HCT116 (cell line): ENCODE measurements around the gene EP400. TPM values are rescaled to one million over a fixed set of nuclear protein-coding genes. Genes with fewer than 3 reads are reported as not detected.

Source experiments
- ATAC-seq: fragments of 200-7000 bp; cut with Tn5 transposase; 2 replicates; pipeline ENCODE4 v1.9.1; 2020; ENCODE audit warnings: mild to moderate bottlenecking, moderate library complexity
- BruUV-seq: library from RNA; stranded (reverse); fragments of 400-500 nt; replicated peaks from 2 replicates; lab custom pipeline; 2021; lab: Mats Ljungman, UMichigan
- CTCF ChIA-PET: fragments of 300-600 bp; sonication (Branson Sonifier 250); formaldehyde crosslinking; loops from one replicate; lab custom pipeline; 2021; ENCODE audit warnings: antibody characterized with exemption; lab: Charles Lee
- POLR2A ChIA-PET: fragments of 300-600, 350-600 bp; sonication (Branson Sonifier 250); formaldehyde crosslinking; loops from one replicate; lab custom pipeline; 2021; ENCODE audit warnings: antibody characterized with exemption; lab: Charles Lee
- RAD21 ChIA-PET, 2 experiments: fragments of 300-600 bp; sonication (Branson Sonifier 250); formaldehyde crosslinking; loops; one replicate each; lab custom pipeline; 2023; ENCODE audit warnings: low total read pairs in 2 of 2; ENCODE audit not compliant: uncharacterized antibody in 2 of 2, unreplicated experiment in 2 of 2, low non-redundant PET in 1 of 2; lab: Charles Lee
- DNase-seq: peaks from one replicate; pipeline ENCODE4 v3.0.0-alpha.2; 2010; ENCODE audit warnings: low read depth, low spot score
- H2AFZ ChIP-seq: fragments of 200-600 bp; shearing (Covaris generic), sonication (generic); 2 replicates; pipeline ENCODE4 v1.6.1; 2017; ENCODE audit warnings: low read depth, mixed run types, mixed read lengths, antibody characterized with exemption, low read length; ENCODE audit not compliant: poor library complexity, severe bottlenecking
- H3K27ac ChIP-seq: 2 replicates; pipeline ENCODE4 v1.5.1; 2012; ENCODE audit warnings: low read depth, low read length
- H3K27me3 ChIP-seq: fragments of 200-600 bp; sonication (generic); 2 replicates; pipeline ENCODE4 v1.6.1; 2016; ENCODE audit warnings: mixed run types, low read length, mixed read lengths; ENCODE audit not compliant: insufficient read depth
- H3K36me3 ChIP-seq, 2 experiments: fragments of 200-500 bp in 1 of 2; fragments of 200-600 bp in 1 of 2; sonication (Bioruptor generic) in 1 of 2; sonication (generic) in 1 of 2; 2 replicates each; pipeline versions ENCODE4 v1.5.1 to v1.6.1; 2014 to 2016; ENCODE audit warnings: low read length in 2 of 2, inconsistent platforms in 1 of 2, mixed read lengths in 1 of 2, mixed run types in 1 of 2; ENCODE audit not compliant: insufficient read depth in 2 of 2, control insufficient read depth in 1 of 2
- H3K4me1 ChIP-seq, 2 experiments: fragments of 200-600 bp in 1 of 2; sonication (generic) in 1 of 2; 2 replicates each; pipeline versions ENCODE4 v1.5.1 to v1.6.1; 2012 to 2017; ENCODE audit warnings: low read length in 2 of 2, inconsistent platforms in 1 of 2, mild to moderate bottlenecking in 1 of 2, mixed read lengths in 1 of 2, mixed run types in 1 of 2, moderate library complexity in 1 of 2; ENCODE audit not compliant: insufficient read depth in 2 of 2, control insufficient read depth in 1 of 2
- H3K4me2 ChIP-seq: fragments of 200-600 bp; sonication (generic); 2 replicates; pipeline ENCODE4 v1.6.1; 2017; ENCODE audit warnings: mixed run types, low read length, mixed read lengths
- H3K4me3 ChIP-seq, 2 experiments: fragments of 200-600 bp in 1 of 2; sonication (generic) in 1 of 2; replicated peaks in 1 of 2; 2 replicates each; pipeline ENCODE4 v1.5.1; 2011 to 2016; ENCODE audit warnings: low read length in 2 of 2, control low read depth in 1 of 2, low read depth in 1 of 2, mild to moderate bottlenecking in 1 of 2, mixed read lengths in 1 of 2, mixed run types in 1 of 2
- H3K79me2 ChIP-seq: fragments of 200-600 bp; sonication (generic); 2 replicates; pipeline ENCODE4 v1.6.1; 2017; ENCODE audit warnings: mild to moderate bottlenecking, mixed run types, low read length, moderate library complexity, mixed read lengths; ENCODE audit not compliant: insufficient read depth
- H3K9ac ChIP-seq: fragments of 200-600 bp; sonication (generic); 2 replicates; pipeline ENCODE4 v1.6.1; 2016; ENCODE audit warnings: low read length, mixed read lengths
- H3K9me2 ChIP-seq: fragments of 200-600 bp; sonication (generic), shearing (Covaris generic); 2 replicates; pipeline ENCODE4 v1.6.1; 2017; ENCODE audit warnings: mixed run types, mild to moderate bottlenecking, moderate library complexity; ENCODE audit not compliant: insufficient read depth
- H3K9me3 ChIP-seq, 2 experiments: fragments of 200-500 bp in 1 of 2; fragments of 200-600 bp in 1 of 2; sonication (Bioruptor generic) in 1 of 2; sonication (generic) in 1 of 2; 2 replicates each; pipeline ENCODE4 v1.6.1; 2014 to 2017; ENCODE audit warnings: low read length in 2 of 2, mixed read lengths in 2 of 2, inconsistent platforms in 1 of 2, low read depth in 1 of 2, mild to moderate bottlenecking in 1 of 2, mixed run types in 1 of 2, moderate library complexity in 1 of 2; ENCODE audit not compliant: control insufficient read depth in 1 of 2, insufficient read depth in 1 of 2
- H4K20me1 ChIP-seq: fragments of 200-600 bp; sonication (generic), shearing (Covaris generic); 2 replicates; pipeline ENCODE4 v1.6.1; 2017; ENCODE audit warnings: mixed run types, mild to moderate bottlenecking, moderate library complexity; ENCODE audit not compliant: insufficient read depth
- CTCF ChIP-seq, 3 experiments: fragments of 200-600 bp in 1 of 3; sonication (generic) in 1 of 3; IDR thresholded peaks in 2 of 3; conservative IDR thresholded peaks in 1 of 3; 2 replicates each; pipeline ENCODE4 v1.5.1; 2012 to 2017; ENCODE audit warnings: low read depth in 2 of 3, low read length in 2 of 3, antibody characterized with exemption in 1 of 3, borderline replicate concordance in 1 of 3, control low read depth in 1 of 3, mild to moderate bottlenecking in 1 of 3, mixed read lengths in 1 of 3, mixed run types in 1 of 3, moderate library complexity in 1 of 3; ENCODE audit not compliant: insufficient read depth in 1 of 3
- ELF1 ChIP-seq: IDR thresholded peaks from 2 replicates; pipeline ENCODE4 v1.6.1; 2012; ENCODE audit warnings: low read depth, borderline replicate concordance
- SRF ChIP-seq: IDR thresholded peaks from 2 replicates; pipeline ENCODE4 v1.6.1; 2012; ENCODE audit warnings: low read depth
- TCF7L2 ChIP-seq: IDR thresholded peaks from 2 replicates; pipeline ENCODE4 v1.7.0; 2011; ENCODE audit warnings: borderline replicate concordance, inconsistent platforms; ENCODE audit not compliant: insufficient read depth, insufficient read length; ENCODE audit errors: extremely low read depth
- ZBTB33 ChIP-seq: IDR thresholded peaks from 2 replicates; pipeline ENCODE4 v1.6.1; 2011; ENCODE audit warnings: mild to moderate bottlenecking, low read length, moderate library complexity; ENCODE audit not compliant: insufficient replicate concordance; ENCODE audit errors: extremely low read depth
- ZFX ChIP-seq: fragments of 450-650 bp; IDR thresholded peaks from 2 replicates; pipeline ENCODE4 v1.6.1; 2017
- ZNF274 ChIP-seq: fragments of 200-500 bp; sonication (Bioruptor generic); IDR thresholded peaks from 2 replicates; pipeline ENCODE4 v1.6.1; 2014; ENCODE audit warnings: mild to moderate bottlenecking, low read depth, low read length, inconsistent platforms
- intact Hi-C: fragments of 100-400 bp; cut with micrococcal nuclease; formaldehyde crosslinking; loops from 2 replicates; pipeline ENCODE4 v1.10.0; 2022
- total RNA-seq: library from RNA; stranded (reverse); gene quantifications from one replicate; pipeline ENCODE4 v1.2.1, GENCODE V29; 2021; ENCODE audit not compliant: unreplicated experiment

EP400 gene
- total RNA-seq, 1 experiment from 2014 or later = 54.5 TPM

GRCh38 chr12:131965073-131965472 is 15.3 kb downstream of the EP400 start:
- ATAC-seq (no peak), DNase-seq (no peak)
- H3K9me2 ChIP-seq = no peaks in the 10 kb centered on the region
- peaks cover 87% of the 10 kb centered on the region for H3K79me2 ChIP-seq
- H3K4me1 ChIP-seq = no peaks in the 10 kb centered on the region
- no peak overlapping the region for H3K4me3 ChIP-seq
- ChIA-PET CTCF (no interaction called here), RAD21 (no interaction called here), POLR2A (no interaction called here)
- H3K4me2 ChIP-seq = no peak overlapping the region
- intact Hi-C loops = no loop called here
- H2AFZ ChIP-seq = no peak overlapping the region
- H3K9me3 ChIP-seq = no peaks in the 10 kb centered on the region
- peaks cover 6 to 7% of the 10 kb centered on the region in 2 experiments; a peak in 3 of 4 replicates for H3K36me3 ChIP-seq
- no peaks in the 10 kb centered on the region for H3K27me3 ChIP-seq
- TF ChIP-seq SRF (no peak), ELF1 (no peak)
- H3K27ac ChIP-seq = no peak overlapping the region
- BruUV-seq = no TSS peak
- H4K20me1 ChIP-seq = peaks cover 8% of the 10 kb centered on the region
- H3K9ac ChIP-seq = no peak overlapping the region

GRCh38 chr12:131971226-131971625 is 21.5 kb downstream of the EP400 start:
- no peak overlapping the region for H3K9ac ChIP-seq
- BruUV-seq = no TSS peak
- H4K20me1 ChIP-seq = peaks cover 13% of the 10 kb centered on the region
- no peaks in the 10 kb centered on the region for H3K9me2 ChIP-seq
- no peak overlapping the region for H3K4me2 ChIP-seq
- no peaks in the 10 kb centered on the region for H3K27me3 ChIP-seq
- no peak for TF ChIP-seq ZBTB33
- TF ChIP-seq ZNF274 = no peak
- TF ChIP-seq TCF7L2 = no peak
- no peak for TF ChIP-seq CTCF (IDR thresholded peaks at IDR 0.05 in 2 of 3, conservative IDR thresholded peaks at IDR 0.05 in 1 of 3; ENCODE audit: borderline replicate concordance in 1 of 3, insufficient read depth in 1 of 3, low read depth in 2 of 3, low read length in 2 of 3)
- TF ChIP-seq ZFX = no peak
- no peak for ATAC-seq
- H3K4me3 ChIP-seq = no peak overlapping the region
- H3K36me3 ChIP-seq = no peaks in the 10 kb centered on the region
- H2AFZ ChIP-seq = no peak overlapping the region
- intact Hi-C loops = no loop called here
- ChIA-PET RAD21 (no interaction called here), CTCF (no interaction called here), POLR2A (no interaction called here)
- H3K4me1 ChIP-seq = no peaks in the 10 kb centered on the region
- no peak for DNase-seq
- H3K27ac ChIP-seq = no peak overlapping the region
- no peaks in the 10 kb centered on the region for H3K9me3 ChIP-seq
- peaks cover 98% of the 10 kb centered on the region for H3K79me2 ChIP-seq
